Heart right ventricle (tissue), 16 donors: ENCODE results near the gene SCN4B. TPM values are rescaled to one million over a fixed set of nuclear protein-coding genes. Genes with fewer than 3 reads are reported as not detected.

Experiments used
- ATAC-seq, 8 donors: fragments of 200-7000 bp; cut with Tn5 transposase; one replicate each; pipeline ENCODE4 v1.9.1; 2020; ENCODE audit warnings: mild to moderate bottlenecking in 8 of 8, moderate library complexity in 8 of 8, moderate number of reproducible peaks in 1 of 8
- DNase-seq, 2 donors: peaks; one replicate each; pipeline ENCODE4 v3.0.0-alpha.2; 2020
- H3K27ac ChIP-seq, 10 donors: fragments of 200-600 bp; sonication (generic) in 2 of 10; one replicate each; pipeline versions ENCODE4 v1.5.0 to v1.8.0; 2020 to 2022; ENCODE audit warnings: mild to moderate bottlenecking in 3 of 10
- H3K27me3 ChIP-seq, 7 donors: fragments of 200-600 bp; one replicate each; pipeline ENCODE4 v1.8.0; 2021 to 2022; ENCODE audit warnings: mild to moderate bottlenecking in 2 of 7
- H3K36me3 ChIP-seq, 9 donors: fragments of 200-600 bp; sonication (generic) in 1 of 9; one replicate each; pipeline versions ENCODE4 v1.5.0 to v1.8.0; 2020 to 2022; ENCODE audit warnings: mild to moderate bottlenecking in 2 of 9
- H3K4me1 ChIP-seq, 9 donors: fragments of 200-600 bp; sonication (generic) in 1 of 9; one replicate each; pipeline versions ENCODE4 v1.5.0 to v1.8.0; 2020 to 2022; ENCODE audit warnings: mild to moderate bottlenecking in 4 of 9
- H3K4me3 ChIP-seq, 10 donors: fragments of 200-600 bp; sonication (generic) in 2 of 10; one replicate each; pipeline versions ENCODE4 v1.5.0 to v1.8.0; 2020 to 2022; ENCODE audit warnings: mild to moderate bottlenecking in 7 of 10, moderate library complexity in 2 of 10
- H3K9me3 ChIP-seq, 11 donors: fragments of 200-600 bp in 10 of 11; sonication (generic) in 2 of 11; one replicate each; pipeline versions ENCODE4 v1.5.0 to v1.8.0; 2013 to 2022; ENCODE audit warnings: mild to moderate bottlenecking in 2 of 11, control low read depth in 1 of 11, moderate library complexity in 1 of 11
- WGBS, 2 donors: extraction: QIAGEN DNeasy Blood & Tissue Kit; methylation state at CpG; one replicate each; pipeline ENCODE4 v1.1.7; 2013; ENCODE audit warnings: inconsistent platforms in 1 of 2; 5-methylcytosine and 5-hydroxymethylcytosine counted together
- intact Hi-C, 10 donors: fragments of 100-400 bp; cut with DNase I; formaldehyde crosslinking; loops; one replicate each; pipeline versions ENCODE4 v1.11.1 to v1.14.2; 2022
- polyA plus RNA-seq, 2 donors: library from polyadenylated mRNA; stranded (reverse); fragments of 200-250 nt; gene quantifications; one replicate each; pipeline ENCODE4 v1.2.3, GENCODE V29; 2013
- total RNA-seq, 10 donors: library from RNA; stranded (reverse); fragmentation: NEBNext Ultra II Directional in 3 of 10; extraction: Animal tissue kit (Norgen Biotek cat#: 25700) in 3 of 10; gene quantifications; one replicate each; pipeline versions ENCODE4 v1.2.1 to v1.2.4, GENCODE V29; 2021 to 2023
- TF ChIP-seq, protein P1 (sequence below), 9 donors: fragments of 200-600 bp; sonication (generic) in 2 of 9; IDR thresholded peaks; one replicate each; pipeline versions ENCODE4 v1.5.0 to v1.8.0; 2021 to 2022; ENCODE audit warnings: antibody characterized with exemption in 9 of 9, mild to moderate bottlenecking in 5 of 9, moderate library complexity in 1 of 9
- donor health status: Arrhythmogenic right ventricular cardiomyopathy.
- donor health status: ischemic (EF 13 %, LVEDD 7.1; RV severe dilation, severe dysfunction).
- donor health status: healthy with polysubstance abuse.
- donor health status: DM: no; HTN: yes; CAD: no.
- donor health status: DM: no; HTN: no; CAD: no.
- donor health status: ischemic (EF 25% LVEDD 6.9; RV normal size, moderate dysfunction).
- donor health status: ischemic (EF 25% LVEDD 5.7; RV mildly dilated, moderate dysfunction).
- donor health status: healthy.
- donor health status: DM: yes; HTN: yes; CAD: no.
- donor health status: Ischemic cardiomyopathy.
- donor health status: ischemic (EF 35%, LVEDD 5.7; RV mildly dilated, moderate dysfunction).
- donor health status: nonischemic (EF 11% LVEDD 7.7; RV severe dilation, severe dysfunction).
- donor health status: DM: yes; HTN: yes; CAD: no.
- donor health status: PGD.
- donor health status: ischemic (EF 29% LVEDD 5.4; RV normal size, mild dysfunction).
- donor health status: nonischemic (EF 23%, LVEDD 6.1; RV moderate dilation, normal function).

Gene SCN4B
- total and polyA plus RNA-seq, 12 donors = 5.4 to 17.5 (median 9.2) TPM

DNA sequence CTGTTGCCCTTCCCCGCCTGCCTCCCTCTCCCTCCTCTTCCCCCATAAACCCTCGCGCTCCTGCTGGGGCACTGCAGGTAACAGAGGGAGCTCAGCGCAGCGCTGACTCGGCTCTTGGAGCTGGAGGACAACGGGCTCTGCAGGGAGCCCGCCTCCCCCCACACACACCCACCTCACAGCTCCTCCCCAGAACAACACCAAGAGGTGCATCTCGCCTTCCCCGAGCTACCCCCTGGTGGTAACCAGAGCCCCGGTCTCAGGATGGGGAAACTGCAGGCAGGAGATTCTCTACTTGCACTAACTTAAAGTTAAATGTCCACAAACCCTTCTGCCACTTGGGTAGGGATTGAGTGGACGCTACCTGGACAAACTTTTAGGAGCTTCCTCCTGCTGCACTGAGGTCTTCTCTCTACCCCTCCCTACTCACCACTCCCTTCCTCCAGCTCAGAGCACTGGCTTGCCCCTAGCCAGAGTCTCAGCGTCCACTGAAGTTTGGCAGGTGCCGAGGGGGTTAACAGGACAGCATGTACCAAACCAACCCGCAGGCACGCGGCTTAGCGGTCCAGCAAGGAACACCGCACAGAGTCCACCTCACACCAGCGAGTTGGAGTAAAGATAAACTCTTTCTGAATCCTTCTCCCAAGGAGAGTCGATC, 4.0 kb upstream of the SCN4B start:
- WGBS, 2 donors = 16 to 17% methylated on average over 21 of the region's 21 CpGs
- H3K4me1 ChIP-seq = peaks cover 0 to 32% (median 17%) of the 10 kb centered on the region in 9 donors
- ATAC-seq (peak in 4 of 8 donors; percentile 24 to 56 (median 37)), DNase-seq (no peak)
- H3K9me3 ChIP-seq = no peaks in the 10 kb centered on the region
- intact Hi-C loops = no loop called here
- TF ChIP-seq, protein P1, sequence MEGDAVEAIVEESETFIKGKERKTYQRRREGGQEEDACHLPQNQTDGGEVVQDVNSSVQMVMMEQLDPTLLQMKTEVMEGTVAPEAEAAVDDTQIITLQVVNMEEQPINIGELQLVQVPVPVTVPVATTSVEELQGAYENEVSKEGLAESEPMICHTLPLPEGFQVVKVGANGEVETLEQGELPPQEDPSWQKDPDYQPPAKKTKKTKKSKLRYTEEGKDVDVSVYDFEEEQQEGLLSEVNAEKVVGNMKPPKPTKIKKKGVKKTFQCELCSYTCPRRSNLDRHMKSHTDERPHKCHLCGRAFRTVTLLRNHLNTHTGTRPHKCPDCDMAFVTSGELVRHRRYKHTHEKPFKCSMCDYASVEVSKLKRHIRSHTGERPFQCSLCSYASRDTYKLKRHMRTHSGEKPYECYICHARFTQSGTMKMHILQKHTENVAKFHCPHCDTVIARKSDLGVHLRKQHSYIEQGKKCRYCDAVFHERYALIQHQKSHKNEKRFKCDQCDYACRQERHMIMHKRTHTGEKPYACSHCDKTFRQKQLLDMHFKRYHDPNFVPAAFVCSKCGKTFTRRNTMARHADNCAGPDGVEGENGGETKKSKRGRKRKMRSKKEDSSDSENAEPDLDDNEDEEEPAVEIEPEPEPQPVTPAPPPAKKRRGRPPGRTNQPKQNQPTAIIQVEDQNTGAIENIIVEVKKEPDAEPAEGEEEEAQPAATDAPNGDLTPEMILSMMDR (IDR thresholded peaks at IDR 0.05) = no peak
- H3K27ac ChIP-seq = no peak overlapping the region
- H3K27me3 ChIP-seq = peaks cover 0 to 63% (median 37%) of the 10 kb centered on the region in 7 donors
- no peak overlapping the region for H3K4me3 ChIP-seq
- H3K36me3 ChIP-seq = no peaks in the 10 kb centered on the region

DNA sequence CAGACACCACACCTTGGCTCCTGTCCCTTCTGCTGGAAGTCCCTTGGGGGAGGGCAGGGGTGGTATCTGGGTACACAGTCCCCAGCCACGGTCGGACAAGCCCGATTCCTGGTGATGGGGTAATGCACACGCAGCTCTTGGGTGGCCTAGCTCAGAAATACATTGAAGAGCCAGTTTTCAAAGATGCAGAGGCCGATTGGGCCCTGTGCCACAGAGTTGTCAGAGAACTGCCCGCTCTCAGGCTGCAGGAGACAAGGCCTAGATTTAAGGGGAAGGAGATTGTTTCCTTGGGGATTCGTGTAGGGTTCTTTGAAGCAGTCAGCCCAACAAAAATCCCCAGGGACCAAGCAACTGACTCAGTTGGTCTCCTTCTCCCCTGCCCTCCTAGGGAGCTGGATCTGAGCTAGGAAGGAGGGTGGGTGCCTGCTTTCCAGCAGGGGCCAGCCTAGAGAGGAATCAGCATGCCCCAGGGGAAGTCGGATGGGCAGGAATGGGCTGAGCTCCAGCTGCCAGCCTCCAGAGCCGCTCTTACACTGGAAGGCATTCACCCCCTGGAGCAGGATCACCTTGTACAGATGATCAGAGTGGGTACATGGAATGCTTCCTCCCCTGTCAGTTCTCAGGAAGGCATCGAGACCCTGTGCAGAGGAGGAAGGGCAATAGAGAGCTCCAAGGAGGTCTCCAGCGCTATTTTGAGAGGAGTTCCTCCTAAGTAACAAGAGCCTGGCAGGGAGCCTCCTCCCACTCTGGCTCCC, 3.3 kb upstream of the SCN4B start:
- TF ChIP-seq, protein P1 (IDR thresholded peaks at IDR 0.05) = no peak
- Histone ChIP-seq H3K4me3 (no peak overlapping the region), H3K27ac (no peak overlapping the region), H3K9me3 (no peaks in the 10 kb centered on the region), H3K4me1 (peaks cover 0 to 33% (median 17%) of the 10 kb centered on the region in 9 donors), H3K36me3 (no peaks in the 10 kb centered on the region), H3K27me3 (peaks cover 0 to 69% (median 38%) of the 10 kb centered on the region in 7 donors)
- ATAC-seq = no peak
- no peak for DNase-seq
- 43 to 59% methylated on average over 10 to 11 of the region's 11 CpGs for WGBS, 2 donors
- intact Hi-C loops = no loop called here

DNA sequence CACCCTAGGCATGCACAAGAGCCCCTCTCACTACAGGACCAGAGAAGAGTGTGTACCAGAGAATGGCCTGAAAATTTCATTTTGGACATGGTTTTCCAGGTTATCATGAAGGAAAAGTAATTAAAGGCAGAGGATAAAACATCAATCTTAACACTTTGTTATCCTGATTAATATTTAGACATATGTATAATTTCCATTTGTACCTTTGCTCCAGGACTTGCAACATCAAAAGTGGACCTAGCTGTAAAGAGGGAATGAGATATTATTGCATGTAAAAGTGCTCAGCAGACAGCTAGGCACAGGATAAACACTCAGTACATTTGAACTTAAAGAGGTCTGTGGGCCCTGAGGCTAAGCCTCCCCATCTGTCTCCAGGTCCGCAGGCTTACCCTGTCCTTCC, 2.0 kb upstream of the SCN4B start:
- no peak overlapping the region for H3K4me3 ChIP-seq
- TF ChIP-seq, protein P1 (IDR thresholded peaks at IDR 0.05) = no peak
- peaks cover 0 to 33% (median 17%) of the 10 kb centered on the region in 9 donors for H3K4me1 ChIP-seq
- no peaks in the 10 kb centered on the region for H3K36me3 ChIP-seq
- WGBS, 2 donors = 98 to 100% methylated on average over 1 of the region's 1 CpG
- H3K27me3 ChIP-seq = peaks cover 0 to 75% (median 38%) of the 10 kb centered on the region in 7 donors
- intact Hi-C loops = no loop called here
- ATAC-seq = no peak
- H3K9me3 ChIP-seq = no peaks in the 10 kb centered on the region
- H3K27ac ChIP-seq = no peak overlapping the region
- no peak for DNase-seq

DNA sequence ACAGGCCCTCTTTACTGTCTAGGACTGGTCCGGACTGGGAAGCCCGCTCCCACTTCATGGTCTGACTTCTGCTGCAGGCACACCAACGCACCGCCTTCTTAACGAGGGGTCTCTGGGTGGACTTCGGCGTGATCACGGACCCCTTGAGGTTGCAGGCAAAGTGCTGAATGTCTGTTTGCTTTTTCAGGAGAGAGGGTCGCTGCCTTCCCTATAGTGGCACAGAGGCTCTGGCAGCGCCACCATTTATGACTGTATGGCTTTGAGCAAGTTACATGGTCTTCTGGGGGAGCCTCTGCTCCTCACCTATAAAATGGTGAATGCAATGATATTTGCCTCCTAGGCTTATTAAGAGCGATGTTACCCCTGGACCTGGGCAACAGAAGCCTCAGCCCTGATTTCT, 1.4 kb upstream of the SCN4B start:
- Histone ChIP-seq H3K9me3 (no peaks in the 10 kb centered on the region), H3K4me3 (no peak overlapping the region), H3K27me3 (peaks cover 0 to 75% (median 38%) of the 10 kb centered on the region in 7 donors), H3K27ac (no peak overlapping the region), H3K4me1 (peaks cover 0 to 40% (median 17%) of the 10 kb centered on the region in 9 donors), H3K36me3 (no peaks in the 10 kb centered on the region)
- 91 to 95% methylated on average over 11 of the region's 11 CpGs for WGBS, 2 donors
- intact Hi-C loops = no loop called here
- TF ChIP-seq, protein P1 (IDR thresholded peaks at IDR 0.05) = no peak
- no peak for DNase-seq
- ATAC-seq = no peak
